GM18858 (cell line): Measurements from ENCODE around the gene RABGGTA.
A peak's percentile ranks its signal among the peaks of the same experiment; 100 is the strongest.

Source experiments
- ATAC-seq: cut with Tn5 transposase; IDR thresholded peaks from one replicate; pipeline ENCODE4 v1.9.1; 2021; ENCODE audit not compliant: unreplicated experiment

The RABGGTA gene, protein sequence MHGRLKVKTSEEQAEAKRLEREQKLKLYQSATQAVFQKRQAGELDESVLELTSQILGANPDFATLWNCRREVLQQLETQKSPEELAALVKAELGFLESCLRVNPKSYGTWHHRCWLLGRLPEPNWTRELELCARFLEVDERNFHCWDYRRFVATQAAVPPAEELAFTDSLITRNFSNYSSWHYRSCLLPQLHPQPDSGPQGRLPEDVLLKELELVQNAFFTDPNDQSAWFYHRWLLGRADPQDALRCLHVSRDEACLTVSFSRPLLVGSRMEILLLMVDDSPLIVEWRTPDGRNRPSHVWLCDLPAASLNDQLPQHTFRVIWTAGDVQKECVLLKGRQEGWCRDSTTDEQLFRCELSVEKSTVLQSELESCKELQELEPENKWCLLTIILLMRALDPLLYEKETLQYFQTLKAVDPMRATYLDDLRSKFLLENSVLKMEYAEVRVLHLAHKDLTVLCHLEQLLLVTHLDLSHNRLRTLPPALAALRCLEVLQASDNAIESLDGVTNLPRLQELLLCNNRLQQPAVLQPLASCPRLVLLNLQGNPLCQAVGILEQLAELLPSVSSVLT

DNA sequence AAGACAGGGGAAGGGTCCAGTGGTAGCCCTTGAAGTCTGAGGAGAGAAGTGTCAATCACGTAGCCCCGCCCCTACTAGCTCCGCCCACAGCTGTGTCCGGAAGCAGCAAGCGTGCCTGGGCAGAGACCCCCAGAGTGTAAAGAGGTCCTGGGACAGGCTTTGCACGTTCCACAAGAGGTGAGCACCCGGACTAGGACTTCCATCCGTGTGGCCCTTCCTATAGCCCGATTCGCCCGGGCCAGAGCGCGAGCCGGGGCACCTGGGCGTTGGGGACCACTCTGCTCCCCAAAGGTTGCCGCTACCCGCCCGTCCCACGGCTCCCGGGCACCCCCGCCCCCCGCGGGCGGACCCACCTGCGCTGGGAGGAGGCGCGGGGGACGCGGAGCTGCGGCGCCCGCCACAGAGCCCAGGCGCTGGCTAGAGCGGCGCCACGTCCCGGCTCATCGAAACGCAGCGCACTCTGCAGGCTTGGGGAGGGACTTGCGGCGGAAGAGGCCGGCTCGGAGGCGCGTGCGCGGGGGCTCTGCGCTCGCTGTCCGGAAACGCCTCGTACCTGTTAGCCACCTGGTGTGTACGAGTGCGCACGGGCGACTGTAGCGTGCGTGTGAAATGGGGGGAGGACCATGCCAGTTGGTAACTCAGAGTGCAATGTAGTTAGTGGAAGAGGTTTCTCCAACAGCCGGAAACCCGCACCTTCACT is at the start of gene RABGGTA:
TSS of gene RABGGTA (minus strand) at position 464 of the 700 bp plus-strand sequence. CDS start 482 bp downstream, outside the sequence.
- ATAC-seq: peak; percentile 71

DNA sequence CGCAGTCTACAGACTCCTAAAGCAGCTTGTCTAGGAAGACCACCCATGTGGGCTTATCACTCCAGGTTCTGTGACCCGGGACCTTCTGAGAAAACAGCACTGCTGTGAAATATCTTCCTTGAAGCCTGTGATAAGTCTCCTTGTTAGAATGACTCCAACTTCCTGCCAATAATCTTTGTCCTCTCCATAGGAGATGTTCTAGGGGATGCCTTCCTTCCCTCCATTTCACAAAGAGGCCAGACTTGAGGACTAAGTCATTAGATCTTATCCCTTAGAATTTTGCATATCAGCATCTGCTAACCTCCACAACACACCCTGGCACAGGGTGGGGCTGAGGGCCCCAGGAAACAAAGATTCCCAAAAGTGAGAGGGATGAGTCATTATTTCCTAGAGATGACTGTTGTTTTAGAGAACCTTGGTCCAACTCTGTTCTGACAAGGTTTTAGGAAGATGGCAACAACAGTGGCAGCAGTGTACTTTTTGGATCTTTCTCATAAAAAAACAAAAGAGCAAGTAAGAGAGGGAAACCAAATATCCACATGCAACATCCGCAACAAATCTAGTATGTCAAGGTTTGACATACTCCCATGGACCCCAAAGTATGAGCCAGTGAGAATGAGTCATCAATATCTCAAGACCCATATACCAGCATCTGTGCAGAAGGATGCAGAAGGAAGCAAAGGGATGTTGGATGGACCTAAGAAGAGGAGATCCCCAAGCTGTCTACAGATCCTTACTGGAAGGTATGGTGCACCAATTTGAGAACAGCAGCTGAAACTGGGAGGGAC is 45.9 kb upstream of the RABGGTA start:
- ATAC-seq: no peak

DNA sequence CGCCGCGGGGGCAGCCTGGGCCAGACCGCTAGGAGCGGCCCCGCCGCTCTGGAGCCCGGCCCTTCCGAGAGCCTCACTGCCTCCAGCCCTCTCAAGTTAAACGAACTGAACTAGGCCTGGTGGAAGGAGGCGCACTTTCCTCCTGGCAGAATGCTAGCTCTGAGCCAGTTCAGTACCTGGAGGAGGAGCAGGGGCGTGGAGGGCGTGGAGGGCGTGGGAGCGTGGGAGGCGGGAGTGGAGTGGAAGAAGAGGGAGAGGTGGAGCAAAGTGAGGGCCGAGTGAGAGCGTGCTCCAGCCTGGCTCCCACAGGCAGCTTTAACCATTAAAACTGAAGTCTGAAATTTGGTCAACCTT is 45.2 kb upstream of the RABGGTA start:
- ATAC-seq: no peak

DNA sequence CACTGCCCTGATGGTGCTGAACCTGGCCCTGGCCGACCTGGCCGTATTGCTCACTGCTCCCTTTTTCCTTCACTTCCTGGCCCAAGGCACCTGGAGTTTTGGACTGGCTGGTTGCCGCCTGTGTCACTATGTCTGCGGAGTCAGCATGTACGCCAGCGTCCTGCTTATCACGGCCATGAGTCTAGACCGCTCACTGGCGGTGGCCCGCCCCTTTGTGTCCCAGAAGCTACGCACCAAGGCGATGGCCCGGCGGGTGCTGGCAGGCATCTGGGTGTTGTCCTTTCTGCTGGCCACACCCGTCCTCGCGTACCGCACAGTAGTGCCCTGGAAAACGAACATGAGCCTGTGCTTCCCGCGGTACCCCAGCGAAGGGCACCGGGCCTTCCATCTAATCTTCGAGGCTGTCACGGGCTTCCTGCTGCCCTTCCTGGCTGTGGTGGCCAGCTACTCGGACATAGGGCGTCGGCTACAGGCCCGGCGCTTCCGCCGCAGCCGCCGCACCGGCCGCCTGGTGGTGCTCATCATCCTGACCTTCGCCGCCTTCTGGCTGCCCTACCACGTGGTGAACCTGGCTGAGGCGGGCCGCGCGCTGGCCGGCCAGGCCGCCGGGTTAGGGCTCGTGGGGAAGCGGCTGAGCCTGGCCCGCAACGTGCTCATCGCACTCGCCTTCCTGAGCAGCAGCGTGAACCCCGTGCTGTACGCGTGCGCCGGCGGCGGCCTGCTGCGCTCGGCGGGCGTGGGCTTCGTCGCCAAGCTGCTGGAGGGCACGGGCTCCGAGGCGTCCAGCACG is 44.6 kb upstream of the RABGGTA start:
- no peak for ATAC-seq

DNA sequence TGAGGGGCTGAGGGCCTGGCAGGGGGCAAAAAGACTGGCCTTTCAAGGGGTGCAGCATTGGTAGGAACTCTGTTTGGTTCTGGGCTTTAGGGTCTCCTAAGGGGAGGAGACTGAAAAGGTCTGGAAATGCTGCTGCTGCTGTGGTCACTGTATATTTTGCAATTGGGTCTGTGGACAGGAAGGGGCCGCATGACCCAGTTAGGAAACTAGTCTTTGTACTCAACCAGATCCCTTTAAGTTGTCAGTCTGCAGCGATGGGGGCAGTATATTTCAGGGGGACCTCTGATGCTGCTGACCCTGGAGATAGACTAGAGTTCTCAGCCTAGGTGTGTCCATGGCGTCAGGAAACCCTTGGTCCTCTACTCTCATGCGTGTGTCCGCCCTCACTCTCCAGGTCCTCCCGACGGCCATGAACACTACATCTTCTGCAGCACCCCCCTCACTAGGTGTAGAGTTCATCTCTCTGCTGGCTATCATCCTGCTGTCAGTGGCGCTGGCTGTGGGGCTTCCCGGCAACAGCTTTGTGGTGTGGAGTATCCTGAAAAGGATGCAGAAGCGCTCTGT is 43.9 kb upstream of the RABGGTA start:
- no peak for ATAC-seq

DNA sequence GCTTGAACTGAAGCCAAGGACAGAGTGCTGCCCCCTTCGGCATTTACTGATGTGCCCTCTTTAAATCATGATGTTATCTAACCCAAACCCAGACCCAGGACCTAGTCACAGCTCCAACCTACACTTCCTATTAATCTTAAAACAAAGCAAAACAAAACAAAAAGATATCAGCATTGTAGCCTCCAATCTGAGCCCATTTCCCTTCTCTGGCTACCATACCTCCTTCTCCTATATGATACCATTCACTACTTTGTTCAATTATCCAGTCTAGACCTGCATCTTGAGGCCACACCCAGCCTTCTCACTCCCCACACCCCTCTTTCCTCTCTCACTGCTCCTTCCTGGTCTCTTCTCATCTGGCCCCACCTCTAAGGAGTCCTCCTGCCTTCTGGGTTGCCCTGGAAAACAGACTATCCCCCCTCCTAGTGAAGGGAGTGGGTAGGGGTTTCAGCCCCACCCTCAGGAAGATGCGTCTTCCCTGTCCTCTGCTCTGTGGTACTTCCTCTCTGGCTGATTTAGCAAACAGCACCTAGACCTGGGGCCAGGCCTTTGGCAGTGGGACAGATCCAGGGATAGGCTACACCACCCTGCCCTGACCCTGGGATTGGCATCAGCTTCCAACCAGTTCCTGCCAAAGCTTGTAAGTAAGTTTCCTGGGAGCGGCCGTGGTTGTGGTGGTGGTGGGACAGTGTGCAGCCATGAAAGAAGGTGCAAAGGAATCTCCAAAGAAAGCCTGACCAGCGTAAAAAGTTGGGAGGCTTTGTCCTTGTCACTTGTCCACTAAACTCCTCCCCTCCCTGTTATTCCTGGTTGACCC is 43.2 kb upstream of the RABGGTA start:
- no peak for ATAC-seq

DNA sequence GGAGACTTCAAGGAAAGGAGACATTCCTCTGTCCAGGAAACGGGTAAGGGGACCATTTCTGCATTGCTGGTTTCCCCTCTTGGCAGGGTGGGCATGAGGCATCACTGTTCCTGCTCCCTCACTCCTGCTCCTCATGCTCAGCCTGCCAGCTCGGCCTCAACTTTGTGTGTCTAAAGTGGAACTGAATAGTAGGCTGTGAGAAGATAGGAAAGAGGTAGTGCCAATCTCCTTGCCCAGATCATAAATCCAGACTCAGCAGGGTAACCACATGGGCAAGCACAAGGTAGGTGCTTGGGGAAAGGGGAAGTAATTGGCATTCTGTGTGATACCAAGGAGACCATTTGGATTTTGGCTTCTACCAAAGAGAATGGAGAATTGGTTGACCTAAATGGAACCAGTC is 42.5 kb upstream of the RABGGTA start:
- ATAC-seq: no peak

DNA sequence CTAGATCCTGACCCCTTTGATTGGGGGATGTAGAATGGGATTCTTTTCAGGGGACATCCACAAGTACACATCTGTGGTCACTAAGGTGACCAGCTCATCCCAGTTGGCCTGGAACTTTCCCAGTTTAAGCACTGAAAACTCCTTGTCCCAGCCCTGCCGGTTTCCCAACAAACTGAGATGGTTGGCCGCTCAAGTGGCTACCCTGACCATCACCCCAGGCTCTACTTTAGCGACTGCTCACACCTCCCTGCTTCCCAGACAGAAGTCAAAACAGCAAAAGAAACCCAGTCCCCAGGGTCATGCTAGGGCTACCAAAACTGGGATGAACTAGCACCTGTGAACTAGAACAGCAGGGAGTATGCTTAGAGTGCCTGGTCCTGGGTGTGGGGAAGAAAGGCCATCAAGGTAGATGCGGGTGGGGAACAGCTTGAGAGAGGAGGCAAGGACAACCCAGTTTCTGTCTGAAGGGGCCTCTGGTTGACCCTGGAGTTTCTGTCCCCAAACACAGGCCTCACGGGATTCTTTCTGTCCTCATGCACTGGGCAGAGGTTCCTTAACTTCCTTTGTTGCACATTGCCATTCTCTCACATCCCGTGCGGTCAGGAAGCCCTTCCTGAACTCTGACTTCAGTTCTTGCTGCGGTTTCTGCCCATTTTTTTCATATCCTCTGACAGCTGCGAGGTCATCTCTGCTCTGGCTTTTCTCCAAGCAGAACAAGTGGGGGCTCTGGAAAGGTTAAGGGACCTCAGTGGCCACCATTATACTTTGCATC is 41.5 kb upstream of the RABGGTA start:
- ATAC-seq: no peak

DNA sequence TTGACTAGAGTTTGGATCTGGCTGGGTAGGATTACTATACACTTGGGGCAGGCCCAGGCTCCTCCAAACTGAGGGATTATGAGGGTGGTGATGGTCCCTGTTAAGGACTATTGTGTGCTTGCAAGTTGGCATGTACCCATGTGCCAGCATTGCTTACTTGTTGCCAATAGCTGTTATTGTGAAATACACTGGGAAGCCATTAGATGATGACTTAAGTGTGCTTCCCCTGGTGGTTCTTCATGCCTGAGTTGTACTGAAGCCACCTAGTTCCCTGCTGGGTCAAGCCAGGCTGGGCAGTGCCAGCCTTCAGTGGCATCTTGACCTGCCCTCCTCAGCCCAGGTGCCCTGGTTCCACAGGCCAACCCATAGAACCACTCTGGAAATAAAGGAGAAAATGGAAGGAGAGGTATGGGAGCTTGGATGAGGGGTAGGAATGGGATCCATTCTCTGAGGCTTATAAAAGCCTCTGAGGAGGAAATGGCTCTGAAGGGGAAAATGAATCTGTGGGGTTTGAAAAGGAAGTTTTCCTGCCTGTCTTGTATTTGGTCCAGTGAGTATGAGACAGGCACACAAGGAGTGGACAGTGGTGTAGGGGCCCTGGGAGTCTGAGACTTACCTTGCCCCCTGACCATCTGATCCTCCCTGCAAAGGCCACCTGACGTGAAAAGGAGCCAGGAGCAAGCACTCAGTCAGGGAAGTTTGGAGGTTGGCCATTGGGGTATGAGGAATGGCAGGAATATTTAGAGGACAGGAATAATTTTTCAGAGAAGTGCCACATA is 40.6 kb upstream of the RABGGTA start:
- no peak for ATAC-seq

DNA sequence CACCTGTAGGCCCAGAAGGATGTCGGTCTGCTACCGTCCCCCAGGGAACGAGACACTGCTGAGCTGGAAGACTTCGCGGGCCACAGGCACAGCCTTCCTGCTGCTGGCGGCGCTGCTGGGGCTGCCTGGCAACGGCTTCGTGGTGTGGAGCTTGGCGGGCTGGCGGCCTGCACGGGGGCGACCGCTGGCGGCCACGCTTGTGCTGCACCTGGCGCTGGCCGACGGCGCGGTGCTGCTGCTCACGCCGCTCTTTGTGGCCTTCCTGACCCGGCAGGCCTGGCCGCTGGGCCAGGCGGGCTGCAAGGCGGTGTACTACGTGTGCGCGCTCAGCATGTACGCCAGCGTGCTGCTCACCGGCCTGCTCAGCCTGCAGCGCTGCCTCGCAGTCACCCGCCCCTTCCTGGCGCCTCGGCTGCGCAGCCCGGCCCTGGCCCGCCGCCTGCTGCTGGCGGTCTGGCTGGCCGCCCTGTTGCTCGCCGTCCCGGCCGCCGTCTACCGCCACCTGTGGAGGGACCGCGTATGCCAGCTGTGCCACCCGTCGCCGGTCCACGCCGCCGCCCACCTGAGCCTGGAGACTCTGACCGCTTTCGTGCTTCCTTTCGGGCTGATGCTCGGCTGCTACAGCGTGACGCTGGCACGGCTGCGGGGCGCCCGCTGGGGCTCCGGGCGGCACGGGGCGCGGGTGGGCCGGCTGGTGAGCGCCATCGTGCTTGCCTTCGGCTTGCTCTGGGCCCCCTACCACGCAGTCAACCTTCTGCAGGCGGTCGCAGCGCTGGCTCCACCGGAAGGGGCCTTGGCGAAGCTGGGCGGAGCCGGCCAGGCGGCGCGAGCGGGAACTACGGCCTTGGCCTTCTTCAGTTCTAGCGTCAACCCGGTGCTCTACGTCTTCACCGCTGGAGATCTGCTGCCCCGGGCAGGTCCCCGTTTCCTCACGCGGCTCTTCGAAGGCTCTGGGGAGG is 39.5 kb upstream of the RABGGTA start, which contains the start of gene LTB4R:
TSS of gene LTB4R (plus strand) at position 857 of the 959 bp plus-strand sequence. CDS start 4,150 bp downstream, outside the sequence.
- peak; percentile 55 for ATAC-seq

DNA sequence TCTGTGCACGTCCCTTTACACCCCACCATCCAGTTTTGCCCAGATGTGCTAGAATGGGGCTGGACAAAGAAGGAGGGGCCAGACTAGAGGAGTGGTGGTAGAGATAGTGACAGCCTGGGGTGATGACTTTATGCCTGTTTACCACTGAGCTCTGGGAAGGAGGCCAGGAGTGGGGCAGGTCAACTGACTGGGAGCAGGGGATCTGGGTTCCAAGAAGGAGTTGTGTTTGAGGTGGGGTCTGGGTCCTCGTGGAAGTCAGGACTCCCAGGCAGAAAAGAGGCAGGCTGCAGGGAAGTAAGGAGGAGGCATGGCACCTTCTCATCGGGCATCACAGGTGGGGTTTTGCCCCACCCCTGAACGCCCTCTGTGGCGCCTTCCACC is 38.9 kb upstream of the RABGGTA start:
- no peak for ATAC-seq

DNA sequence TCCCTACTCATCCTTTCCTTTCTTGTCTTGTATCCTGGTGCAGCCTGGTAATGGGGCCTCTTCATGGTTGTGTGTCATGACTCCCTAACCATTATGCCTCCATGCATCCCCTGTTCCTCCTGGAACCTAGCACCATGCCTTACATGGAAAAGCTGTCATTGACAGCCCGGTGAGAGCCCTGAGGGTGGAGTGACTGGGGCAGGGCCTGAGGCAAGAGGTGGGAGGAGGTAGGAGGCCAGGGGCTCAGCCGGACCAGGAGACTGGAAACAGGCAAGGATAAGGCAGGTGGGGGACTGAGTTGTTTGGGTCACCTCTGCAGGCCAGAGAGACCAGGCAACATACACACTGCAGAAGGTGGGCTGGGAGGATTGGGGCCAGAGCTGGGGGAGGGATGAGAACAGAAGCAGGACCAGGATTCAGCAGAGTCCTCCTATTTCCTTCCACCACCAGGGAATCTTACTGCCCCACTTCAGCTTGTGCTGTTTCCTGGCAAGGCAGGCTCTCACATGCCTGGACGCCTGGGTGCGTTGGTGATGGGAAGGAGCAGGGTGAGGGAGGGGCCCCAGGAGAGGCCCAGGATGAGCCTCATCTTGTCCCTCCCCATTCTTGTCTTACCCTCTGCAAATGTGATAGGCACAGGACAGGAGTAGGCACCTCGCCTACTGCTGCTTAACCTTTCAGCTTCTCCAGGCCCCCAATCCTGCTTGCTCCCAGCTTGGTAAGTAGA is 38.3 kb upstream of the RABGGTA start, which contains the start of gene LTB4R2:
TSS of gene LTB4R2 (plus strand) at position 603 of the 727 bp plus-strand sequence. CDS start 525 bp downstream, outside the sequence.
- no peak for ATAC-seq

DNA sequence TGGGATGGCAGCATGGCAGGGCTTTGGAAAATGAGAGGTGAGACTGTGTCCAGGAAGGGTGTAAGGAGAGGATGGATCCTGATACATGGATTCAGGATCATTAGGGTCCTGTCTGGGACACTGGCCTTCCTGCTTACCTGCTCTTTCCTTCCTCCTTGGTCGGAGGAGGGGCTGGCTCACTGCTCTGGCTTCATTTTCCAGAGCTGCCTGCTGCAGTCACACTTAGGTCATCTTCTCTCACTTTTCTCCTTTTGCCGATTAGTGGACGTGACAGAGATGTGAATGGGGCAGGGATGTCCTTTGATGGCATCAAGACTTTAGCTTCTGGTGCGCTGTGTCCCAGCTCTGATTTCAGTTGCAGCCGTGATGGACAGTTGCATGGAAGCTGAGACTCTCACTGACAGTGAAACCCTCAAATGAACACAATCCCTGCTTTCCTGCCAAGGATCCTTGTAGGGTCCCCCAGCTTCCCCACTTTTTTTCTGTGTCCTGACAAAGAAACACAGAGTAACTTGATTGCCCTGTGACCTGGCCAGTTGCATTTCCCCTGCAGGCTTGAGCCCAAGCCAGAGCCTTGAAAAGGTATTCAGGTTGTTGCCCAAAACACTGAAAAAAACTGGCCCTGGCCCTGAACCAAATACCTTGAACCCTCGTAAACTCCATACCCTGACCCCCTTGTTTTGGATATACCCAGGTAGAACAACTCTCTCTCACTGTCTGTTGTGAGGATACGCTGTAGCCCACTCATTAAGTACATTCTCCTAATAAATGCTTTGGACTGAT is 37.1 kb upstream of the RABGGTA start:
- ATAC-seq: no peak

DNA sequence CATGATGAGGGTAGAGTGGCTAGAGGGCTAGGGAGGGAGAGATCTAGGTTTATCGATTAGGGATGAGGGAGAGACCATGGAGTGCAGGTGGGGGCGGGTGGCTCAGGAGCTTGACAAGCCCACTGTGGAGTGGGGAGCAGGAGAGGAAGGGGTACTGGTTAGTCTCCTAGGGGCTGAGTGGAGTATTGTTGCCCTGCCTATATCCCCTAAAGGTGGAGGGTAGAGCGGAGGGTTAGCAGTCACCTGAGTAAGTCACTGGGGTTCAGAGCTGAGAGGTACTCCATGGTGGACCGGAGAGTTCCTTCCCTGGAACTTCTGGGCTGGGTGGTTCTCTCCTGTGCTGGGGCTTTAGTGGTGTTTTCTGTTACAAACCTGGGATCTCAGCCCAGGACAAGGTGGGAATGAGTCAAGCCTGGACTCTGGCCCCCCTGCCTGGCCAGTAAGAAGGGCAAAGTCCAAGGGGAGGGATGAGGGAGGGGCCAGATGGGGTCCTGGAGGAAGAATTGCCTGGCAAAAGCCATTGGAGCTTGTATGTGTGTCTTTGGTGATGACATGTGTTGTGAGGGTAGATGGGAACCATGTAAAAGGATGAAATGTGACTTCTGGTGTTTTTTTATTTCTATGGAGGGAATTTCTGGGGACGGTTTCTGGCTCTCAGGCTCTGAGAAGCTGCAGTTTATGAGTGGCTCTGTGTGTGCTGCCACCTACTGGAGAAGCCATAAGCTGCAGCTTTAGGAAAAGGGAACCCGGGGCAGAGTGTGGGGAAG is 36.4 kb upstream of the RABGGTA start, which contains the start of gene CIDEB:
TSS of gene CIDEB (minus strand) at position 403 of the 767 bp plus-strand sequence. CDS start at position 284, 119 bp downstream.
- no peak for ATAC-seq
